ENCODE data around the gene PIK3R2.

DNA sequence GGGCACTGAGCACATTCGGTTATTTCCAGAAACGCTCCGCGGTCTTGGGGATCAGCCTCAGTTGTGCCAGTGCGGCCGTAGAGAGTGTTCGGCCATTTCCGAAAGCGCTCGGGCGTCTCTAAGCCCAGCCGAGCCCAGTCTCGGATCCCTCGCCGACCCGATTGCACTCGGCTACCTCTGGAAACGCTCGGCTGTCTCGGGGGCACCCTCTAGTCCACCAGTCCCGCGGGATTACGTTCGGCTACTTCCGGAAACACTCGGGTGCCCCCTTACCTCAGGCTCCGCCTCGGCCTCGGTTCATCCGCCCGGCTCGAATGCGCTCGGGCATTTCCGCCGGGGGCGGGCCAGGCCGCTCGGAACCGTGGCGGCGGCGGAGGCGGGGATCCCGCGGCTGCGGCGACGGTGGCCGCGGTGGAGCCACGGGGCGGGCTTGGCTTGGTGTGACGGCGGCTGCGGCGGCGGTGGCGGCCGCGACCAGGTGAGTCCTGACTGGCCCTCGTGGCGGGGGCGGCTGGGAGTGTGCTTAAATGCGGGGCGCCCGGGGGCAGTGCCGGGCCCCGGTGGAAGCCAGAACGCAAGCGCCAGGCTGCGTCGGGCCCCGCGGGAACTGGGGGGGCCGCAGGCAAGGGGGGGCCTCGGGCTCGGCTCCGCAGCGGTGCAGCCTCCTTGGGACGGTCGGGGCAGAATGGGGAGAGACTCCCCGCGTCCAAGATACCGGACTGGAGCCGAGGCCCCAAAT lies at the start of gene PIK3R2:
- peak; percentile 24 for TF ChIP-seq POLR2A (IDR thresholded peaks at IDR 0.05)
- TF ChIP-seq, protein P1, sequence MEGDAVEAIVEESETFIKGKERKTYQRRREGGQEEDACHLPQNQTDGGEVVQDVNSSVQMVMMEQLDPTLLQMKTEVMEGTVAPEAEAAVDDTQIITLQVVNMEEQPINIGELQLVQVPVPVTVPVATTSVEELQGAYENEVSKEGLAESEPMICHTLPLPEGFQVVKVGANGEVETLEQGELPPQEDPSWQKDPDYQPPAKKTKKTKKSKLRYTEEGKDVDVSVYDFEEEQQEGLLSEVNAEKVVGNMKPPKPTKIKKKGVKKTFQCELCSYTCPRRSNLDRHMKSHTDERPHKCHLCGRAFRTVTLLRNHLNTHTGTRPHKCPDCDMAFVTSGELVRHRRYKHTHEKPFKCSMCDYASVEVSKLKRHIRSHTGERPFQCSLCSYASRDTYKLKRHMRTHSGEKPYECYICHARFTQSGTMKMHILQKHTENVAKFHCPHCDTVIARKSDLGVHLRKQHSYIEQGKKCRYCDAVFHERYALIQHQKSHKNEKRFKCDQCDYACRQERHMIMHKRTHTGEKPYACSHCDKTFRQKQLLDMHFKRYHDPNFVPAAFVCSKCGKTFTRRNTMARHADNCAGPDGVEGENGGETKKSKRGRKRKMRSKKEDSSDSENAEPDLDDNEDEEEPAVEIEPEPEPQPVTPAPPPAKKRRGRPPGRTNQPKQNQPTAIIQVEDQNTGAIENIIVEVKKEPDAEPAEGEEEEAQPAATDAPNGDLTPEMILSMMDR (IDR thresholded peaks at IDR 0.05) = no peak
- peak; percentile 34 to 74 (median 58) for TF ChIP-seq POLR2AphosphoS5 (IDR thresholded peaks at IDR 0.05)

All from transverse colon (tissue), 4 donors.